ENCODE measurements around the gene ZNF80. TPM values are rescaled to one million over a fixed set of nuclear protein-coding genes. Genes with fewer than 3 reads are reported as not detected.

ZNF80 gene
- total and polyA plus RNA-seq, 10 donors, result 0.14 to 2.2 (median 1.0) TPM; not detected in 1

DNA sequence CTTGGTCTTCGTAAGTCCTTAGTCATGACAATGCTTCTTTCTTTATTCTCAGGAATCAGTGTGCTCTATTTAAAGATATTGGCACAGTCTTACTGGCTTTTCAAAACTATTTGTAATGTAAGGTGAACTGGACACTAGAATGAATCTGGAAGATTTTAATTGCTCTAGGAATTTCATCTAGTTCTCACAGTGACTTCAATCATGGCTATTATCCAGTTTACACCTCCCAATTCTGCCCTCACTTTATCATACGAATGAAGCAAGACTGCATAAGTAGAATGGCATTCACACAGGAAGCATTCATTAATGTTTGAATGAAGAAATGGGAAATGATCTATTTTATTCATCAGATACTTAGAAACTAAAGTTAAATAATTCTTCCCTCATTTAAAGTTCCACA lies 31.8 kb downstream of the ZNF80 start:
- TF ChIP-seq, protein P1, sequence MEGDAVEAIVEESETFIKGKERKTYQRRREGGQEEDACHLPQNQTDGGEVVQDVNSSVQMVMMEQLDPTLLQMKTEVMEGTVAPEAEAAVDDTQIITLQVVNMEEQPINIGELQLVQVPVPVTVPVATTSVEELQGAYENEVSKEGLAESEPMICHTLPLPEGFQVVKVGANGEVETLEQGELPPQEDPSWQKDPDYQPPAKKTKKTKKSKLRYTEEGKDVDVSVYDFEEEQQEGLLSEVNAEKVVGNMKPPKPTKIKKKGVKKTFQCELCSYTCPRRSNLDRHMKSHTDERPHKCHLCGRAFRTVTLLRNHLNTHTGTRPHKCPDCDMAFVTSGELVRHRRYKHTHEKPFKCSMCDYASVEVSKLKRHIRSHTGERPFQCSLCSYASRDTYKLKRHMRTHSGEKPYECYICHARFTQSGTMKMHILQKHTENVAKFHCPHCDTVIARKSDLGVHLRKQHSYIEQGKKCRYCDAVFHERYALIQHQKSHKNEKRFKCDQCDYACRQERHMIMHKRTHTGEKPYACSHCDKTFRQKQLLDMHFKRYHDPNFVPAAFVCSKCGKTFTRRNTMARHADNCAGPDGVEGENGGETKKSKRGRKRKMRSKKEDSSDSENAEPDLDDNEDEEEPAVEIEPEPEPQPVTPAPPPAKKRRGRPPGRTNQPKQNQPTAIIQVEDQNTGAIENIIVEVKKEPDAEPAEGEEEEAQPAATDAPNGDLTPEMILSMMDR (IDR thresholded peaks at IDR 0.05 in 8 of 11, conservative IDR thresholded peaks at IDR 0.05 in 3 of 11), result no peak
- TF ChIP-seq POLR2A (IDR thresholded peaks at IDR 0.05) (no peak), POLR2AphosphoS5 (IDR thresholded peaks at IDR 0.05) (no peak)
- H3K27ac ChIP-seq, result no peak overlapping the region
- WGBS, 5 donors, result 73 to 82% (median 81%) methylated on average over 2 of the region's 2 CpGs
- intact Hi-C loops (cut with DNase I; ENCODE audit: low total_unique reads), result no loop called here
- H3K27me3 ChIP-seq (replicated peaks in 1 of 7), result no peaks in the 10 kb centered on the region
- no peaks in the 10 kb centered on the region for H3K9me3 ChIP-seq
- no peak for DNase-seq
- no peak overlapping the region for H3K4me3 ChIP-seq
- no peaks in the 10 kb centered on the region for H3K36me3 ChIP-seq
- H3K4me1 ChIP-seq, result no peaks in the 10 kb centered on the region

DNA sequence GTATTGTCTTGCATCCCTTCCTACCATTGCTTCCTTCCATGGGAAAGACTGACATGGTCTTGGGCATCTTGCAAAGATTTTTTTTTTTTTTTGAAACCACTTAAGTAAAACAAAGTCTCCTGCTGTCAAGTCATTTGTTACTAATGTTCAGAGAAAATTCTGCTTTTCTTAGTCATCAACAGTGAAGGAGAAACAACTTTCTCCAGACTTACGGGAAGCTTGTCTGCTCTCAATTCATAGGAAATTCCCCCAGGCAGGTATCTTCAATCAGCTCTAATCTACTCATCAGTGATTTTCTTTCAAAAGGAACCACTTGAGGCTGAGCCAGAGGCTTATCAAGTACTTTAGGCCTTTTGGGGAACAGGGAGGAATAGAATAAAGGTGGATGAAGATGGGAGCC lies 42.6 kb downstream of the ZNF80 start:
- no peak for DNase-seq
- Histone ChIP-seq H3K9me3 (no peaks in the 10 kb centered on the region), H3K27ac (no peak overlapping the region), H3K36me3 (no peaks in the 10 kb centered on the region), H3K27me3 (replicated peaks in 1 of 7) (no peaks in the 10 kb centered on the region), H3K4me1 (no peaks in the 10 kb centered on the region), H3K4me3 (no peak overlapping the region)
- intact Hi-C loops (cut with DNase I; ENCODE audit: low total_unique reads), result no loop called here
- 81 to 93% (median 88%) methylated on average over 1 of the region's 1 CpG for WGBS, 5 donors
- TF ChIP-seq, protein P1 (IDR thresholded peaks at IDR 0.05 in 8 of 11, conservative IDR thresholded peaks at IDR 0.05 in 3 of 11), result no peak
- TF ChIP-seq POLR2A (IDR thresholded peaks at IDR 0.05) (no peak), POLR2AphosphoS5 (IDR thresholded peaks at IDR 0.05) (no peak)

DNA sequence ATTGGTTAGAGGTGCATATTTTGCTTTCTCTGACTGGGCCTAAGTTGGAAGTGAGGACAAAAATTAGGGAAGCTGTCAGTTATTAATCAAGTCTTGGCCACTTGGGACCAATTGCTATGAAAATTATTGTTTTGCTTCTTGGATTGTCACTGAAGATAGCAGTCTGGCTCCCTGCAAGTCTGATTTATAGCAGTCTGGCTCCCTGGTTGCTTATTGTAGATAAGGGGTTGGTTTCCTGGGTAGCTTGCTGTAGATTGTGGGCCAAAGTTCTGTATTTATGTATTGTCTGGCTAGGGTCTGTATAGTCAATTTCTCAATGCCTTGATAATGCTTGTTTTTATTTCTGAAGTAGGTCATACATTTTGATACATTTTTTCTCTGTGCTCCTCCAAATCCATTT lies 45.2 kb downstream of the ZNF80 start:
- intact Hi-C loops (cut with DNase I; ENCODE audit: low total_unique reads), result no loop called here
- Histone ChIP-seq H3K27me3 (replicated peaks in 1 of 7) (no peaks in the 10 kb centered on the region), H3K4me3 (no peak overlapping the region), H3K36me3 (no peaks in the 10 kb centered on the region), H3K9me3 (no peaks in the 10 kb centered on the region), H3K27ac (no peak overlapping the region), H3K4me1 (no peaks in the 10 kb centered on the region)
- TF ChIP-seq POLR2A (IDR thresholded peaks at IDR 0.05) (no peak), POLR2AphosphoS5 (IDR thresholded peaks at IDR 0.05) (no peak)
- TF ChIP-seq, protein P1 (IDR thresholded peaks at IDR 0.05 in 8 of 11, conservative IDR thresholded peaks at IDR 0.05 in 3 of 11), result no peak
- DNase-seq, result no peak

DNA sequence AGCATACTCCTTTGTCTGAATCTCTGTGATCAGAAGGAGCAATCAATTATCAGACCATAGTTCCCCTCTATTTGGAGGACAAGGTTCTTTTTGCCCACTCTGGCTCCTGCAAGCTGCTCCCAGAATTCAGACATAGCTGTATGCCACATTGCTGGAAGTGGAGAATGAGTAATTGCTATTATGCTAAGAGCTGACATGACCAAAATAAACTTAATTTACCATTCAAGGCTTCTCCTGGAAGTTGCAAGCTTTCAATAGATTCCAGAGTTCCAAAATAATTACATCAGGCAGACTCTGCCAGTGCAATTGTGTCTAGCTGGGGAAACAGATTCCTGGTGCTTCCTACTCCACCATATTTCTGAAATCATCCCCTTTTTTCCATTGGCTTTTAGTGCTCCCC lies 50.9 kb downstream of the ZNF80 start:
- intact Hi-C loops (cut with DNase I; ENCODE audit: low total_unique reads), result no loop called here
- no peaks in the 10 kb centered on the region for H3K27me3 ChIP-seq (replicated peaks in 1 of 7)
- TF ChIP-seq POLR2A (IDR thresholded peaks at IDR 0.05) (no peak), POLR2AphosphoS5 (IDR thresholded peaks at IDR 0.05) (no peak)
- TF ChIP-seq, protein P1 (IDR thresholded peaks at IDR 0.05 in 8 of 11, conservative IDR thresholded peaks at IDR 0.05 in 3 of 11), result no peak
- peaks cover 0 to 26% (median 22%) of the 10 kb centered on the region in 8 donors for H3K9me3 ChIP-seq
- DNase-seq, result no peak
- no peak overlapping the region for H3K4me3 ChIP-seq
- H3K4me1 ChIP-seq, result no peaks in the 10 kb centered on the region
- no peaks in the 10 kb centered on the region for H3K36me3 ChIP-seq
- H3K27ac ChIP-seq, result no peak overlapping the region

Other genes starting within 250 kb of the ZNF80 start
- gene CCDC191, start 181.1 kb downstream of the ZNF80 start, total RNA-seq, result 10 to 100 TPM in 2 of 7 donors, 1 to 10 TPM in 5; 5.8 to 11.0 (median 8.5) TPM
- 1 to 10 TPM; 4.2 to 9.1 (median 5.9) TPM for gene CCDC191, start 181.1 kb downstream of the ZNF80 start, polyA plus RNA-seq
- gene QTRT2, start 180.8 kb downstream of the ZNF80 start, total RNA-seq, result 10 to 100 TPM; 21.9 to 45.8 (median 29.2) TPM
- 10 to 100 TPM in 1 of 3 donors, 1 to 10 TPM in 2; 7.9 to 12.6 (median 8.1) TPM for gene QTRT2, start 180.8 kb downstream of the ZNF80 start, polyA plus RNA-seq
- gene DRD3, start 58.5 kb downstream of the ZNF80 start, total RNA-seq, result under 1 TPM in 1 of 7 donors, not detected in 6; 0.30 TPM
- gene DRD3, start 58.5 kb downstream of the ZNF80 start, polyA plus RNA-seq, result not detected
- 10 to 100 TPM in 6 of 7 donors, 1 to 10 TPM in 1; 7.6 to 22.0 (median 11.6) TPM for gene TIGIT, start 56.5 kb upstream of the ZNF80 start, total RNA-seq
- 1 to 10 TPM; 4.2 to 6.1 (median 4.3) TPM for gene TIGIT, start 56.5 kb upstream of the ZNF80 start, polyA plus RNA-seq

Measured in spleen (tissue), 11 donors.